ENCODE results near the gene SNAI3.

SNAI3 gene

DNA sequence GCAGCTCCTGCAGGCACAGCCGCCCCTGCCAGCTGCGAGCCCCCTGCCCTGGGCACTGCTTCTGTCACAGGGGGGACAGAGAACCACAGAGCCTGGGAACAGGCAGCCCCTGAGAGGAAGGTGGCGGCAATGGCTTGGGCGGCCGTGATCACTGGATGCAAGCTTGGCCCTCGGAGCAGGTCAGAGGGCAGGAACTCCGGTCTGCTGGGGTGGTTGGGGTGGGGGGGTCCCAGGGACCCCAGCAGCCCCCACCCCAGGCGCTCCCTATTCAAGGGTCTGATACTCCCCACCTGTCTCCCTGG is 33.6 kb downstream of the SNAI3 start:
- Mint-ChIP-seq H3K27ac (peak overlapping the region; percentile 98), H3K4me3 (no peak overlapping the region), H3K9me3 (no peaks in the 10 kb centered on the region)

GRCh38 chr16:88651989-88652761 is 34.1 kb downstream of the SNAI3 start:
- Mint-ChIP-seq H3K4me3 (peak overlapping the region; percentile 92 to 96), H3K27ac (peak overlapping the region; percentile 98), H3K9me3 (no peaks in the 10 kb centered on the region), H3K27me3 (no peaks in the 10 kb centered on the region), H3K36me3 (peaks cover 51 to 54% of the 10 kb centered on the region in 2 donors), H3K4me1 (peaks cover 35 to 50% of the 10 kb centered on the region in 2 donors)
- no peak for ATAC-seq (replicated peaks)
- peak; percentile 10 for DNase-seq

More for the DNA sequence above, 33.6 kb downstream of the SNAI3 start:
- ATAC-seq (replicated peaks) = no peak
- DNase-seq = no peak
- H3K4me1 Mint-ChIP-seq = peaks cover 33 to 46% of the 10 kb centered on the region in 2 donors
- no peaks in the 10 kb centered on the region for H3K27me3 Mint-ChIP-seq
- H3K36me3 Mint-ChIP-seq = peaks cover 51 to 54% of the 10 kb centered on the region in 2 donors

DNA sequence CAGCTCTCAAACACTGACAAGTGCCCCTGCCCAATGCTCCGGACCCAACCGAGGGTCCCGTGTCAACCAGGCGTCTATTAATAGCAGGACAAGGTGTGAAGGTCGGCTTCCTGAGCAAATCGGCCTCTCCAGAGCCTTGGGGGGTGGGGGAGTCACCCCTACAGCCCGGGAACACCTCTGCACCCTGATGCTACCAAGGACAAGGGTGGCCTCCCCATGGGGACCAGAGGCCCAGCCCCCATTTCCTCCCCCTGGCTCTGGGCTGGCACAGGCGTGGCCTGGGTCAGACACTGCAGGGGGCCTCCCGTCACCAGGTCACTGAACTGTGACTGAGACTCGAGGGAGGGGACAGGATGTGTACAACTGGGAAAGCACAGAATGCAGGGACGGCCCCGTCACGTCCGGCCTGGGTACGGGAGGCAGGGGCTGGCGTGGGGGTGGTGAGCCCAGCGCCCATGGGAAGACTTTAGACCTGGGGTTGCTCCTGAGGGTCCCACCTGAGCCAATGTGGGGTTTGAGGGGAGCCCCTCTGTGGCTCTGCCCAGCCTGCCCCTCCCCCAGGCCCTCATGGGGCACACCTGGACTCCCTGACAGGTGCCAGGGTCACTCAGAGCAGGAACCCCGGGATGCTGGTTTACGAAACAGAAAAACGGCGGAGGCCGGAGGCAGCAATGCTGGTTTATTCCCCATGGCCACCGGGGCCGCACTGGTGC is 34.9 kb downstream of the SNAI3 start:
- Mint-ChIP-seq H3K27me3 (no peaks in the 10 kb centered on the region), H3K4me1 (peaks cover 33 to 58% of the 10 kb centered on the region in 2 donors), H3K9me3 (no peaks in the 10 kb centered on the region), H3K27ac (peak overlapping the region; percentile 98), H3K4me3 (peak overlapping the region; percentile 92 to 96), H3K36me3 (peaks cover 50 to 52% of the 10 kb centered on the region in 2 donors)
- ATAC-seq (replicated peaks) (peak; percentile 87 to 89), DNase-seq (peak; percentile 94)

DNA sequence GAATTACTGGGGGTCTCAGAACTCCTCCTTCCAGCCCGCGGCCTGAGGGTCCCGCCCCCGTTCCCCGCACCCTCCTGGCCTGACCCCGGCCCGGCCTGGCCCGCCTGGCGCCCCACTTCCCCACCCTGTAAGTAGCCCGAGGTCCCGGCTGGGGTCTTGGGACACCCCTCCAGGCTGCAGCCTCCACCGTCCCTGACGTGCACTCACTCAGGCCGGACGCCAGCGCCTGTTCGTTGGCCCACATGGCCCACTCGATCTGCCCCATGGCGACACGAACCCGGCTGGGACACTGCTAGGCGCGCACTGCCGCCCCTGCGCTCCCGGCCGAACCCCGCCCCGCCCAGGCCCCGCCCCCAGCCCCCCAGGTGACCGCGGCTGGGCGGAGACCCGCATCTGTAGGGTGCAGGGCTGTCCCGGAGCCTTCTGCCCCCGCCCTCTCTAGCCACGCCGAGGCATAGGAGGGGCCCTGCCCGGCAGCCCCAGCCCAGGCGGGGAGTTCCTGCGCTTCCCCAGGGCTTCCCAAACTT is 35.5 kb downstream of the SNAI3 start, which contains the start of gene CYBA:
Gene CYBA, minus strand, starts transcription at position 305 of the 527 bp plus-strand sequence. Its CDS starts 40 bp downstream, at position 265.
- Mint-ChIP-seq H3K4me3 (peak within 1 kb of the TSS; percentile 92 to 96), H3K4me1 (peaks cover 33 to 64% of the 10 kb centered on the region in 2 donors), H3K27me3 (no peaks in the 10 kb centered on the region), H3K36me3 (peaks cover 49% of the 10 kb centered on the region in 2 donors), H3K9me3 (no peaks in the 10 kb centered on the region), H3K27ac (peak within 1 kb of the TSS; percentile 98)
- DNase-seq = peak; percentile 94
- ATAC-seq (replicated peaks) = peak; percentile 86 to 87

DNA sequence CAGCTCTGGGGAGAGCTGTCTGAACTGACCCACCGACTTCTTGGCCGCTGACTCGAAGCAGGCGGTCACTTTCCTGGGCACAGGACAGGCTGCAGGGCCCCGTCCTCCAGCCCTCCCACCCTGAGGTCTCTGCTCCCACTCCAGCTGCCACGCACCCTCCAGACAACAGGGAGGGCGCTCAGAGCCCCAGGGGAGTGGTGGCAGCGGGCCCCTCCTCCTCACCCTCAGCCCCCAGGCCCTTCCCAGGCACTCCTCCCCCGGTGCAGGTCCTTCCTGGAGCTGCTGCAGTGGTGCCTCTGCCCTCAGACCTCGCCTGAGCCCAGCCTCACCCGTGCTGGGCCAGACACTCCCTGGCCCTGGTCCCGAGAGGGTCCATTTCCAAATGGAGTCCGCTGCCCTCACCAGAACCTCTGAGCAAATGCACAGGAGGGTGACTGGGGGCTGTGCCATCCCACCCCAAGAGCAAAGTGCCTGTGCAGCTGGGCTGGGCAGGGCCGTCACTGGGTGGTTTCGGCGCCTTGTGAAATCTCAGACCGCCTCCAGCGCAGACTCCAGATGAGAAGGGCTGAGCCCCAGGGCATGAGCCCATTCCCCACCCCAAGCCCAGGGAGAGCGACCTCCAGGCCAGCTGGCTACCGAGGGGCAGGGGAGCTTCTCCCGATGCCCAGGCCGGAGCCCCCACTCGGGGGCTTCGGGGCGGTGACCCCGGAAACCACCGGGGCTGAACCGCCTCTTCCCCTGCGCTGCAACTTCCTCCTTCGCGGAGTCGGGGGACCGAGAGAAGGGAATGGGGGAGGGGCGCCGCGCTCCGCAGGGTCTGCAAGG is 36.2 kb downstream of the SNAI3 start:
- H3K4me3 Mint-ChIP-seq = peak overlapping the region; percentile 92 to 96
- H3K27ac Mint-ChIP-seq = peak overlapping the region; percentile 98
- peak; percentile 14 to 15 for ATAC-seq (replicated peaks)
- peak; percentile 50 for DNase-seq
- peaks cover 52 to 53% of the 10 kb centered on the region in 2 donors for H3K36me3 Mint-ChIP-seq
- H3K27me3 Mint-ChIP-seq = no peaks in the 10 kb centered on the region
- H3K4me1 Mint-ChIP-seq = peaks cover 35 to 71% of the 10 kb centered on the region in 2 donors
- no peaks in the 10 kb centered on the region for H3K9me3 Mint-ChIP-seq

GRCh38 chr16:88649195-88649923 is 36.9 kb downstream of the SNAI3 start:
- Mint-ChIP-seq H3K4me3 (peak overlapping the region; percentile 92 to 96), H3K36me3 (peaks cover 53% of the 10 kb centered on the region in 2 donors), H3K27me3 (no peaks in the 10 kb centered on the region), H3K9me3 (no peaks in the 10 kb centered on the region), H3K4me1 (peaks cover 35 to 79% of the 10 kb centered on the region in 2 donors), H3K27ac (peak overlapping the region; percentile 98)
- no peak for DNase-seq
- no peak for ATAC-seq (replicated peaks)

- DNase-seq (no peak), ATAC-seq (replicated peaks) (no peak)
- no peaks in the 10 kb centered on the region for H3K27me3 Mint-ChIP-seq
- H3K9me3 Mint-ChIP-seq = no peaks in the 10 kb centered on the region
- peaks cover 46 to 47% of the 10 kb centered on the region in 2 donors for H3K36me3 Mint-ChIP-seq
- H3K27ac Mint-ChIP-seq = peak overlapping the region; percentile 76
- peaks cover 34 to 80% of the 10 kb centered on the region in 2 donors for H3K4me1 Mint-ChIP-seq
- H3K4me3 Mint-ChIP-seq = peak overlapping the region; percentile 44 to 51
Measured at GRCh38 chr16:88647178-88648070, 38.9 kb downstream of the SNAI3 start.

- Mint-ChIP-seq H3K4me3 (peak overlapping the region in 1 of 2 donors; percentile 19), H3K36me3 (peaks cover 51 to 53% of the 10 kb centered on the region in 2 donors), H3K27me3 (no peaks in the 10 kb centered on the region), H3K9me3 (no peaks in the 10 kb centered on the region), H3K27ac (peak overlapping the region; percentile 25), H3K4me1 (peaks cover 33 to 80% of the 10 kb centered on the region in 2 donors)
- DNase-seq = no peak
- ATAC-seq (replicated peaks) = no peak
Measured at GRCh38 chr16:88646345-88647034, 39.8 kb downstream of the SNAI3 start.

GRCh38 chr16:88645941-88646340 is 40.4 kb downstream of the SNAI3 start:
- Mint-ChIP-seq H3K36me3 (peaks cover 49 to 51% of the 10 kb centered on the region in 2 donors), H3K9me3 (no peaks in the 10 kb centered on the region), H3K27ac (no peak overlapping the region), H3K27me3 (no peaks in the 10 kb centered on the region), H3K4me3 (no peak overlapping the region), H3K4me1 (peaks cover 32 to 80% of the 10 kb centered on the region in 2 donors)
- DNase-seq (no peak), ATAC-seq (replicated peaks) (no peak)

DNA sequence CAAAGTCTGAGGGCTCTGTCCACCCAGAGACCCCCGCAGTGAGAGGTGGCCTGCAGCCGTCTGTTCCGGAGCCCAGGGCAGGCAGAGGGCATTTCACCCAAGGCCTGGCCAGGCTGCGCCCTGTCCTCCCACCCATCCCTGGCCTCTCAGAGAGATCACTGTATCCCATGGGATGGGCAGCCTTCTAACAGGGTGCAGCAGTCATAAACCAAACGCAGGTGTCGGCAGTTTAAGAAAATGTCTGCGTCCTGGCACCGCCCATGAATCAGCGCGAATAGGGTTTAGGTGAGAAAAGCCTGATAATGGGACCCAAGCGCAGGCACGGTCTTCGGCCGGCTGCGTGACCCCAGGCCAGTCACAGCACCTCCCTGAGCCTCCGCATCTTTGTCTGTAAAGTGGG is 40.9 kb downstream of the SNAI3 start:
- H3K27me3 Mint-ChIP-seq = peaks cover 0 to under 1% of the 10 kb centered on the region in 2 donors
- H3K4me1 Mint-ChIP-seq = peaks cover 35 to 84% of the 10 kb centered on the region in 2 donors
- H3K4me3 Mint-ChIP-seq = no peak overlapping the region
- peaks cover 45 to 54% of the 10 kb centered on the region in 2 donors for H3K36me3 Mint-ChIP-seq
- DNase-seq (no peak), ATAC-seq (replicated peaks) (no peak)
- no peaks in the 10 kb centered on the region for H3K9me3 Mint-ChIP-seq
- peak overlapping the region; percentile 25 for H3K27ac Mint-ChIP-seq

GRCh38 chr16:88643644-88643932 is 42.7 kb downstream of the SNAI3 start:
- no peak overlapping the region for H3K4me3 Mint-ChIP-seq
- ATAC-seq (replicated peaks) (no peak), DNase-seq (no peak)
- H3K36me3 Mint-ChIP-seq = peaks cover 33 to 40% of the 10 kb centered on the region in 2 donors
- H3K9me3 Mint-ChIP-seq = no peaks in the 10 kb centered on the region
- no peak overlapping the region for H3K27ac Mint-ChIP-seq
- H3K27me3 Mint-ChIP-seq = peaks cover 0 to 5% of the 10 kb centered on the region in 2 donors
- H3K4me1 Mint-ChIP-seq = peaks cover 39 to 92% of the 10 kb centered on the region in 2 donors

DNA sequence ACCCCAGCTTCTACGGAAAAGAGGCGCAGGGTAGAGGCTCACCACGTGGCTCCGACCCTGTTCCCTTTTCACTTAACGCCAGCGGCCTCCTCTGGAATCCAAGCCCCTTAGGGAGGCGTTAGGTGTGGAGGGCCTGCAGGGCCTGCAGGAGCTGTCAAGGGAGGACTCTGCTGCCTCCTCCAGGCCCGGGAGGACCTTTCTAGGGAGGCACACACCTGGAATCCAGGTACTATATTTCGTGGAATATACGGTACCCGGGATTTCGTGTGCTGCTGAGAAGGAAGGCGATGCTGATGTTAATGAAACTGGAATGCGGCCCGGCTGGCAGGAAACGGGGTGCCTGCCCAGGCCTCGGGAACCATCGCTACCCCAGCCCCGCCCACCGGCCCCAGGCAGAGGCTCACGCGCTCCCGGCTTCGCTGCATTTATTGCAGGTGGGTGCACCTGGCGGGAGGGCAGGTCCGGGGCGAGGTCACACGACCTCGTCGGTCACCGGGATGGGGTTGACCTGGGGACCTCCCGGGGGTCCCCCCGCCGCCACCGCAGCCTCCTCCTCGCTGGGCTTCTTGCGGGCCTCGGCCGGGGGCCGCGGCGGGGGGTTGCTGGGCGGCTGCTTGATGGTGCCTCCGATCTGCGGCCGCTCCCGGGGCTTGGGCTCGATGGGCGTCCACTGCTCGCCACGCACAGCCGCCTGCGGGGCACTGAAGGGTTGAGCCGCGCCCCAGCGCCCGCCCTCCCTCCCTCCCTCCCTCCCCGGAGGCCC is 43.2 kb downstream of the SNAI3 start:
- Mint-ChIP-seq H3K27ac (no peak overlapping the region), H3K27me3 (peaks cover 0 to 5% of the 10 kb centered on the region in 2 donors), H3K9me3 (no peaks in the 10 kb centered on the region), H3K4me3 (no peak overlapping the region), H3K4me1 (peaks cover 42 to 92% of the 10 kb centered on the region in 2 donors), H3K36me3 (peaks cover 33 to 40% of the 10 kb centered on the region in 2 donors)
- ATAC-seq (replicated peaks) = no peak
- DNase-seq = no peak

Data from stimulated activated naive B cell treated with anti-CD40 and anti-IgM and Interleukin-4, amounts not matched to agents 10 μg/mL and 1 μg/mL and 100 μg/mL, for 72 hours (primary cell).